Ishikawa (cell line): ENCODE measurements around the gene PPP2R2D.
A peak's percentile ranks its signal among the peaks of the same experiment; 100 is the strongest.

Source experiments
- CEBPB ChIP-seq: IDR thresholded peaks from 2 replicates; pipeline ENCODE4 v1.6.1; 2012
- EGR1 ChIP-seq: IDR thresholded peaks from 2 replicates; pipeline ENCODE4 v1.6.1; 2012
- EP300 ChIP-seq: IDR thresholded peaks from 2 replicates; pipeline ENCODE4 v1.6.1; 2012; ENCODE audit warnings: borderline replicate concordance
- FOXM1 ChIP-seq: IDR thresholded peaks from 2 replicates; pipeline ENCODE4 v1.6.1; 2012; ENCODE audit warnings: low read depth, borderline replicate concordance
- MAX ChIP-seq: IDR thresholded peaks from 2 replicates; pipeline ENCODE4 v1.6.1; 2012
- NFIC ChIP-seq: IDR thresholded peaks from 2 replicates; pipeline ENCODE4 v1.6.1; 2012
- RAD21 ChIP-seq: IDR thresholded peaks from 2 replicates; pipeline ENCODE4 v1.6.1; 2012; ENCODE audit warnings: low read depth
- REST ChIP-seq: IDR thresholded peaks from 2 replicates; pipeline ENCODE4 v1.6.1; 2012; ENCODE audit warnings: low read depth, mild to moderate bottlenecking
- TAF1 ChIP-seq: IDR thresholded peaks from 2 replicates; pipeline ENCODE4 v1.6.1; 2012; ENCODE audit warnings: low read depth, mild to moderate bottlenecking
- TCF12 ChIP-seq: IDR thresholded peaks from 2 replicates; pipeline ENCODE4 v1.6.1; 2012; ENCODE audit warnings: low read depth
- TEAD4 ChIP-seq: IDR thresholded peaks from 2 replicates; pipeline ENCODE4 v1.6.1; 2012
- USF1 ChIP-seq: IDR thresholded peaks from 2 replicates; pipeline ENCODE4 v1.6.1; 2012
- YY1 ChIP-seq: IDR thresholded peaks from 2 replicates; pipeline ENCODE4 v1.6.1; 2012; ENCODE audit warnings: low read depth
- ZBTB7A ChIP-seq: IDR thresholded peaks from 2 replicates; pipeline ENCODE4 v1.6.1; 2012; ENCODE audit warnings: low read depth

GRCh38 chr10:131982185-131982756, 81.5 kb downstream of the PPP2R2D start:
- TF ChIP-seq TEAD4 (no peak; the same call in 1 of the 2 replicates), RAD21 (no peak), FOXM1 (no peak), EGR1 (peak; percentile 1; the same call in 1 of the 2 replicates), EP300 (no peak), MAX (peak; percentile 7; the same call in 1 of the 2 replicates), YY1 (no peak), USF1 (no peak), REST (no peak), TAF1 (no peak), NFIC (no peak; the same call in 1 of the 2 replicates), ZBTB7A (no peak), CEBPB (no peak), TCF12 (no peak)
